Measurements from ENCODE around the gene ACD. TPM values are rescaled to one million over a fixed set of nuclear protein-coding genes. Genes with fewer than 3 reads are reported as not detected.

ACD gene
- total and polyA plus RNA-seq, 2 donors (not counting 1 experiment from before 2014, with no cell fraction given), result 47.6 to 71.4 TPM

DNA sequence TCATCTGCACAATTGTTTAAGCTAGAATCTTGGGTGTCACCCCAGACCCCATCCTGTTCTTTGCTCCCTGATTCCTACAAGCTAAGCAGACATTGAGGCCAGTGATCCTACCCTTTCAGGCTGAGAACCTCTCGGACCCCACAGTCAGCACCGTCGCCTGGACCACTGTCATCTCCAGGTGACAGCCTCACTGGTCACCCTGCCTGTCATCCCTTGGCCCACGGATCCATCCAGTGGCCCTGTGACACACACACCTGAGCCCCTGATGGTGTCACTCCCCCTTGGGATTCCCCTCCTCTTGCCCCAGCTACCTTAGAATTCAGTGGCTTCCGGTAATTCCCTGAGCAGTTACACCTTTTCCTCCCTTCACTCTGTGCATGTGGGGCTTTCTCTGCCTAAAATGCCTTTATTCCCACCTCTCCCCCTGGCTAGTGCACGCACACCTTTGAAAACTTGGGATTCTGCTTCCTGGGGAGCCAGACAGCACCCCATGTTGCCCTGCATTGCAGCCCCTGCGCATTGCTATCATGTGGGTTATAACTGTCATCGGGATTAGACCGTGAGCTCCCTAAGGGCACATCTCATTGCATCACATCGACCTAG lies 9.5 kb upstream of the ACD start:
- Histone ChIP-seq H3K4me3 (ENCODE audit: control extremely low read depth in 1 of 5, extremely low read depth in 1 of 5, insufficient read depth in 1 of 5, low read depth in 2 of 5, low read length in 4 of 5) (no peak overlapping the region), H3K36me3 (replicated peaks in 1 of 2; ENCODE audit: control extremely low read depth in 1 of 2, control insufficient read depth in 1 of 2, extremely low read depth in 1 of 2, insufficient read depth in 2 of 2, low read length in 1 of 2) (no peaks in the 10 kb centered on the region), H4K20me1 (ENCODE audit: control insufficient read depth, insufficient read depth, low read length, poor library complexity, severe bottlenecking) (no peaks in the 10 kb centered on the region), H3K4me1 (ENCODE audit: control insufficient read depth in 2 of 2, insufficient read depth in 2 of 2, low read length in 2 of 2) (peaks cover 38 to 54% of the 10 kb centered on the region in 2 donors), H3K9ac (ENCODE audit: low read length) (no peak overlapping the region), H2AFZ (ENCODE audit: insufficient read depth, low read depth, low read length, poor library complexity, severe bottlenecking) (no peak overlapping the region), H3K9me3 (ENCODE audit: control extremely low read depth in 1 of 3, control insufficient read depth in 2 of 3, insufficient read depth in 1 of 3, low read length in 2 of 3) (no peaks in the 10 kb centered on the region), H3K27ac (ENCODE audit: low read length in 2 of 2) (peak overlapping the region in 1 of 2 donors; percentile 86), H3K4me2 (replicated peaks; ENCODE audit: low read depth, low read length, poor library complexity, severe bottlenecking) (no peak overlapping the region), H3K79me2 (ENCODE audit: control insufficient read depth, insufficient read depth, low read length) (peaks cover 9% of the 10 kb centered on the region), H3K27me3 (replicated peaks in 1 of 4; ENCODE audit: control extremely low read depth in 1 of 4, control insufficient read depth in 3 of 4, insufficient read depth in 4 of 4, low read length in 3 of 4) (no peaks in the 10 kb centered on the region)
- ChIA-PET POLR2A (interaction anchor here (1.5 kb wide), 1 partner anchor 22 kb away, joined by 3 read pairs; no protein-coding TSS in a partner anchor), CTCF (interaction anchor here (0.9 to 11.7 kb wide), 15 partner anchors 7 to 415 kb away, joined by 3 to 136 read pairs (median 5); partner anchors contain the start of genes ACD, ATP6V0D1 and PARD6A)
- Mint-ChIP-seq H3K27ac (peak overlapping the region; percentile 84), H3K9me3 (ENCODE audit: insufficient read depth) (no peaks in the 10 kb centered on the region), H3K4me3 (no peak overlapping the region), H3K27me3 (no peaks in the 10 kb centered on the region), H3K4me1 (peaks cover 51% of the 10 kb centered on the region)
- WGBS (ENCODE audit: insufficient coverage), result 99% methylated on average over 7 of the region's 10 CpGs
- intact Hi-C loops (cut with micrococcal nuclease), result loop anchor here (10.0 kb wide), 2 partner anchors 425 to 1465 kb away; partner anchors contain the start of genes CHTF8, FHOD1, SLC9A5 and UTP4
- DNase-seq, result peak; percentile 24
- TF ChIP-seq, protein P1, sequence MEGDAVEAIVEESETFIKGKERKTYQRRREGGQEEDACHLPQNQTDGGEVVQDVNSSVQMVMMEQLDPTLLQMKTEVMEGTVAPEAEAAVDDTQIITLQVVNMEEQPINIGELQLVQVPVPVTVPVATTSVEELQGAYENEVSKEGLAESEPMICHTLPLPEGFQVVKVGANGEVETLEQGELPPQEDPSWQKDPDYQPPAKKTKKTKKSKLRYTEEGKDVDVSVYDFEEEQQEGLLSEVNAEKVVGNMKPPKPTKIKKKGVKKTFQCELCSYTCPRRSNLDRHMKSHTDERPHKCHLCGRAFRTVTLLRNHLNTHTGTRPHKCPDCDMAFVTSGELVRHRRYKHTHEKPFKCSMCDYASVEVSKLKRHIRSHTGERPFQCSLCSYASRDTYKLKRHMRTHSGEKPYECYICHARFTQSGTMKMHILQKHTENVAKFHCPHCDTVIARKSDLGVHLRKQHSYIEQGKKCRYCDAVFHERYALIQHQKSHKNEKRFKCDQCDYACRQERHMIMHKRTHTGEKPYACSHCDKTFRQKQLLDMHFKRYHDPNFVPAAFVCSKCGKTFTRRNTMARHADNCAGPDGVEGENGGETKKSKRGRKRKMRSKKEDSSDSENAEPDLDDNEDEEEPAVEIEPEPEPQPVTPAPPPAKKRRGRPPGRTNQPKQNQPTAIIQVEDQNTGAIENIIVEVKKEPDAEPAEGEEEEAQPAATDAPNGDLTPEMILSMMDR (IDR thresholded peaks at IDR 0.05), result no peak
- TF ChIP-seq EZH2 (IDR thresholded peaks at IDR 0.05; ENCODE audit: borderline replicate concordance, insufficient read depth, low read depth, low read length, poor library complexity, severe bottlenecking), result no peak
- ATAC-seq (ENCODE audit: low read depth), result no peak
